H1 (cell line): ENCODE data around the gene CADM1. TPM values are rescaled to one million over a fixed set of nuclear protein-coding genes. Genes with fewer than 3 reads are reported as not detected.

Experiments used
- CTCF ChIA-PET: fragments of 300-600 bp; sonication (Branson Sonifier 250); formaldehyde crosslinking; loops from one replicate; lab custom pipeline; 2021; ENCODE audit not compliant: partially characterized antibody; lab: Charles Lee
- POLR2A ChIA-PET: fragments of 300-600 bp; sonication (Branson Sonifier 250); formaldehyde crosslinking; loops from one replicate; lab custom pipeline; 2021; ENCODE audit warnings: inconsistent platforms; ENCODE audit not compliant: partially characterized antibody; lab: Charles Lee
- DNase-seq, 2 experiments: peaks; one replicate each; pipeline versions ENCODE4 v3.0.0 to v3.0.0-alpha.2; 2010 to 2022; ENCODE audit warnings: low spot score in 2 of 2, low read depth in 1 of 2, mixed read lengths in 1 of 2
- FAIRE-seq: peaks from 2 replicates; lab custom pipeline; 2011; peaks lifted over from hg19 to GRCh38; lab: Jason Lieb, UNC
- H2AFZ ChIP-seq: 2 replicates; pipeline ENCODE4 v1.8.1; 2012; ENCODE audit warnings: low read length, inconsistent platforms
- H2AK5ac ChIP-seq: 2 replicates; pipeline ENCODE4 v1.6.1; 2013; ENCODE audit warnings: low read depth, low read length
- H2BK120ac ChIP-seq: replicated peaks from 2 replicates; pipeline ENCODE3; 2013; ENCODE audit warnings: low read depth, low read length, inconsistent platforms
- H2BK12ac ChIP-seq: 2 replicates; pipeline ENCODE4 v1.6.1; 2013; ENCODE audit warnings: low read depth, low read length
- H2BK15ac ChIP-seq: 2 replicates; pipeline ENCODE4 v1.6.1; 2013; ENCODE audit warnings: low read length
- H2BK20ac ChIP-seq: 2 replicates; pipeline ENCODE4 v1.6.1; 2013; ENCODE audit warnings: low read length
- H2BK5ac ChIP-seq: 2 replicates; pipeline ENCODE4 v1.6.1; 2013; ENCODE audit warnings: low read depth, low read length
- H3K14ac ChIP-seq: 2 replicates; pipeline ENCODE4 v1.6.1; 2013; ENCODE audit warnings: inconsistent platforms; ENCODE audit not compliant: insufficient read length
- H3K18ac ChIP-seq: 2 replicates; pipeline ENCODE4 v1.6.1; 2013; ENCODE audit warnings: low read length; ENCODE audit errors: extremely low read depth
- H3K23ac ChIP-seq: 2 replicates; pipeline ENCODE4 v1.6.1; 2013; ENCODE audit warnings: inconsistent platforms; ENCODE audit not compliant: insufficient read length
- H3K23me2 ChIP-seq: 2 replicates; pipeline ENCODE4 v1.6.1; 2013; ENCODE audit warnings: low read depth, low read length
- H3K27ac ChIP-seq: 2 replicates; pipeline ENCODE4 v1.6.1; 2011; ENCODE audit warnings: low read depth, low read length, inconsistent platforms
- H3K27me3 ChIP-seq, 4 experiments: replicated peaks in 1 of 4; 1 replicate in 1 of 4; 2 replicates in 3 of 4; pipeline versions ENCODE4 v1.6.1 to v1.8.1; 2011 to 2013; ENCODE audit warnings: low read length in 3 of 4, mild to moderate bottlenecking in 3 of 4, inconsistent platforms in 2 of 4, mixed read lengths in 2 of 4, moderate library complexity in 1 of 4; ENCODE audit not compliant: control insufficient read depth in 3 of 4, insufficient read depth in 3 of 4; ENCODE audit errors: extremely low read depth in 1 of 4
- H3K36me3 ChIP-seq, 4 experiments: 2 replicates each; pipeline versions ENCODE4 v1.6.1 to v1.8.1; 2011 to 2013; ENCODE audit warnings: mild to moderate bottlenecking in 4 of 4, low read length in 3 of 4, moderate library complexity in 2 of 4, control low read depth in 1 of 4, inconsistent platforms in 1 of 4; ENCODE audit not compliant: insufficient read depth in 4 of 4, control insufficient read depth in 2 of 4
- H3K4ac ChIP-seq: replicated peaks from 2 replicates; pipeline ENCODE3; 2013; ENCODE audit warnings: low read length, low read depth, mixed read lengths, inconsistent platforms; ENCODE audit not compliant: insufficient read length
- H3K4me1 ChIP-seq, 4 experiments: replicated peaks in 1 of 4; 1 replicate in 1 of 4; 2 replicates in 3 of 4; pipeline versions ENCODE4 v1.6.1 to v1.8.1; 2011 to 2013; ENCODE audit warnings: low read length in 3 of 4, inconsistent platforms in 2 of 4, mixed read lengths in 1 of 4; ENCODE audit not compliant: insufficient read depth in 4 of 4, control insufficient read depth in 3 of 4
- H3K4me2 ChIP-seq, 2 experiments: 2 replicates each; pipeline versions ENCODE4 v1.6.1 to v1.8.1; 2011 to 2013; ENCODE audit warnings: low read depth in 2 of 2, low read length in 2 of 2, control low read depth in 1 of 2, inconsistent platforms in 1 of 2, mild to moderate bottlenecking in 1 of 2; ENCODE audit not compliant: insufficient read depth in 1 of 2
- H3K4me3 ChIP-seq, 4 experiments: fragments of 200-600, 300-600 bp in 1 of 4; sonication (generic), shearing (Covaris generic), sonication (Bioruptor Twin) in 1 of 4; 2 replicates each; pipeline versions ENCODE4 v1.5.1 to v1.8.1; 2011 to 2016; ENCODE audit warnings: low read length in 4 of 4, low read depth in 3 of 4, control low read depth in 2 of 4, inconsistent platforms in 2 of 4, mild to moderate bottlenecking in 2 of 4, mixed read lengths in 1 of 4, moderate library complexity in 1 of 4; ENCODE audit not compliant: insufficient read depth in 2 of 4; ENCODE audit errors: extremely low read depth in 1 of 4
- H3K56ac ChIP-seq: replicated peaks from 2 replicates; pipeline ENCODE3; 2013; ENCODE audit warnings: low read depth, mild to moderate bottlenecking, mixed read lengths, low read length, inconsistent platforms; ENCODE audit not compliant: insufficient read length
- H3K79me1 ChIP-seq: 2 replicates; pipeline ENCODE4 v1.6.1; 2013; ENCODE audit warnings: low read depth, low read length, control low read depth
- H3K79me2 ChIP-seq, 2 experiments: 2 replicates each; pipeline versions ENCODE4 v1.6.1 to v1.8.1; 2012 to 2013; ENCODE audit warnings: low read length in 2 of 2, mild to moderate bottlenecking in 2 of 2, inconsistent platforms in 1 of 2; ENCODE audit not compliant: insufficient read depth in 2 of 2, control insufficient read depth in 1 of 2
- H3K9ac ChIP-seq, 4 experiments: replicated peaks in 1 of 4; 1 replicate in 1 of 4; 2 replicates in 3 of 4; pipeline versions ENCODE4 v1.6.1 to v1.8.1; 2011 to 2013; ENCODE audit warnings: low read depth in 3 of 4, low read length in 3 of 4, control low read depth in 2 of 4, mild to moderate bottlenecking in 2 of 4, moderate library complexity in 2 of 4, inconsistent platforms in 1 of 4; ENCODE audit errors: extremely low read depth in 1 of 4
- H3K9me3 ChIP-seq, 2 experiments: 2 replicates each; pipeline versions ENCODE4 v1.6.1 to v1.8.1; 2012 to 2013; ENCODE audit warnings: mild to moderate bottlenecking in 2 of 2, moderate library complexity in 2 of 2, control low read depth in 1 of 2, inconsistent platforms in 1 of 2, low read depth in 1 of 2, low read length in 1 of 2, mixed read lengths in 1 of 2; ENCODE audit not compliant: insufficient read depth in 2 of 2
- H4K20me1 ChIP-seq, 2 experiments: replicated peaks in 1 of 2; 2 replicates each; pipeline versions ENCODE3 to v1.8.1; 2011 to 2013; ENCODE audit warnings: inconsistent platforms in 2 of 2, low read length in 2 of 2, mild to moderate bottlenecking in 1 of 2; ENCODE audit not compliant: insufficient read depth in 2 of 2, control insufficient read depth in 1 of 2
- H4K5ac ChIP-seq: 2 replicates; pipeline ENCODE4 v1.6.1; 2013; ENCODE audit warnings: low read length, low read depth, mixed read lengths, inconsistent platforms; ENCODE audit not compliant: insufficient read length
- H4K8ac ChIP-seq: 2 replicates; pipeline ENCODE4 v1.8.0; 2013; ENCODE audit warnings: mild to moderate bottlenecking, moderate library complexity, low read length, inconsistent platforms; ENCODE audit not compliant: insufficient read depth; ENCODE audit errors: extremely low read depth
- H4K91ac ChIP-seq: replicated peaks from 2 replicates; pipeline ENCODE3; 2013; ENCODE audit warnings: low read length, mixed read lengths, inconsistent platforms; ENCODE audit not compliant: insufficient read length
- CTBP2 ChIP-seq: IDR thresholded peaks from 2 replicates; pipeline ENCODE4 v1.7.0; 2011; ENCODE audit warnings: borderline replicate concordance, mild to moderate bottlenecking, moderate library complexity, mixed read lengths, low read length; ENCODE audit not compliant: insufficient read depth, insufficient read length
- EZH2 ChIP-seq: fragments of 200-600 bp; sonication (generic); IDR thresholded peaks from 2 replicates; pipeline ENCODE4 v1.7.1; 2012; ENCODE audit warnings: low read depth, mild to moderate bottlenecking, moderate library complexity, low read length, inconsistent platforms; ENCODE audit not compliant: severe bottlenecking
- WGBS, 2 experiments: shearing (Covaris generic) in 1 of 2; methylation state at CpG; one replicate each; pipeline versions ENCODE4 v1.1.6 to v1.1.7; 2013 to 2015; ENCODE audit warnings: low lambda C conversion rate in 2 of 2, mixed read lengths in 2 of 2, inconsistent platforms in 1 of 2, low coverage in 1 of 2, missing lambda C conversion rate in 1 of 2; ENCODE audit not compliant: insufficient replicate concordance in 2 of 2, insufficient coverage in 1 of 2, insufficient read length in 1 of 2; ENCODE audit errors: extremely low coverage in 1 of 2, missing lambda C conversion rate in 1 of 2; 5-methylcytosine and 5-hydroxymethylcytosine counted together
- polyA plus RNA-seq, 7 experiments: library from polyadenylated mRNA; depleted of rRNA in 3 of 7; stranded (reverse) in 5 of 7; unstranded in 2 of 7; fragments of >200 nt in 5 of 7; fragments of 200-250 nt in 2 of 7; gene quantifications; 1 replicate in 5 of 7; 2 replicates in 1 of 7; 4 replicates in 1 of 7; pipeline versions ENCODE4 v1.2.1 to v1.2.3, GENCODE V29; 2011 to 2013; ENCODE audit warnings: missing spikeins in 2 of 7, mixed read lengths in 2 of 7
- total RNA-seq: library from RNA; stranded (reverse); fragmentation: NEBNext Ultra II Directional; extraction: Animal tissue kit (Norgen Biotek cat#: 25700); gene quantifications from 2 replicates; pipeline ENCODE4 v1.2.1, GENCODE V29; 2021
- TF ChIP-seq, protein P1 (sequence below): IDR thresholded peaks from 2 replicates; pipeline ENCODE4 v1.6.1; 2011; ENCODE audit warnings: low read length, improper control_type of control experiment
- TF ChIP-seq, protein P2 (sequence below): IDR thresholded peaks from 2 replicates; pipeline ENCODE4 v1.6.1; 2012; ENCODE audit warnings: inconsistent platforms
- TF ChIP-seq, protein P3 (sequence below): IDR thresholded peaks from 2 replicates; pipeline ENCODE4 v1.6.1; 2011; ENCODE audit warnings: low read depth, mild to moderate bottlenecking, low read length; ENCODE audit not compliant: insufficient read depth
- TF ChIP-seq, protein P4 (sequence below): IDR thresholded peaks from 2 replicates; pipeline ENCODE4 v1.6.1; 2012; ENCODE audit warnings: low read length, inconsistent platforms

Gene CADM1
- total and polyA plus RNA-seq, 2 of the 8 experiments (the other 6 are each of a cell fraction or from before 2014, with no cell fraction given) = 8.3 to 25.3 TPM

DNA sequence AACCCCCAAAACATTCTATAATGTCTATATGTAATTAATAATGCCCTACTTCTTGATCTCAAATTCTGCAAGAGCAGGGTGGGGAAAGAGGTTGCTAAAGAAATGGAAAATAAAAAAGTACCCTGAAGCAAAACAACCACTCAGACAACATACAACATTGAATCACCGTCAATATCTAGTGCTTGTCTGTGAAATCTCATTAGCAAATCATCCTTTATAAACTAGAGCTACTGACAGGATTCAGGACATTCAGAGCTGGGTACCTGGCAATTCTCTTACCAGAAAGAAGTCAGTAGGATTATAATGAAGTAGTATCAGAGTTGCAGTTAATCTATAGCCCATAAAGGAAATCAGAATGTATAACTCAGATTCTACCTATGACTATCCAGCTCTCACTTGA lies 143.2 kb downstream of the CADM1 start:
- no peaks in the 10 kb centered on the region for H3K9me3 ChIP-seq
- no peak for FAIRE-seq

More for the DNA sequence above, 143.2 kb downstream of the CADM1 start:
- Histone ChIP-seq H3K27ac (no peak overlapping the region), H3K9ac (no peak overlapping the region), H3K4me2 (no peak overlapping the region), H3K18ac (no peak overlapping the region), H2BK12ac (no peak overlapping the region), H2AK5ac (no peak overlapping the region), H3K79me1 (no peaks in the 10 kb centered on the region), H3K4me3 (no peak overlapping the region), H3K56ac (no peak overlapping the region), H2BK15ac (no peak overlapping the region), H2BK120ac (no peak overlapping the region), H3K23me2 (no peaks in the 10 kb centered on the region), H4K8ac (no peak overlapping the region), H2BK20ac (no peak overlapping the region), H3K27me3 (no peaks in the 10 kb centered on the region; a peak in 1 of 7 replicates), H4K20me1 (no peaks in the 10 kb centered on the region), H4K91ac (no peak overlapping the region), H2BK5ac (no peak overlapping the region), H3K36me3 (no peaks in the 10 kb centered on the region), H3K79me2 (no peaks in the 10 kb centered on the region), H3K4ac (no peak overlapping the region), H3K4me1 (no peaks in the 10 kb centered on the region), H3K23ac (no peak overlapping the region), H2AFZ (no peak overlapping the region), H4K5ac (no peak overlapping the region), H3K14ac (no peak overlapping the region)
- POLR2A ChIA-PET = no interaction called here
- CTCF ChIA-PET = no interaction called here
- 94% methylated on average over 1 of the region's 1 CpG; no CpG with 5 or more reads in 1 of the 2 experiments for WGBS, 2 experiments
- TF ChIP-seq, protein P1, sequence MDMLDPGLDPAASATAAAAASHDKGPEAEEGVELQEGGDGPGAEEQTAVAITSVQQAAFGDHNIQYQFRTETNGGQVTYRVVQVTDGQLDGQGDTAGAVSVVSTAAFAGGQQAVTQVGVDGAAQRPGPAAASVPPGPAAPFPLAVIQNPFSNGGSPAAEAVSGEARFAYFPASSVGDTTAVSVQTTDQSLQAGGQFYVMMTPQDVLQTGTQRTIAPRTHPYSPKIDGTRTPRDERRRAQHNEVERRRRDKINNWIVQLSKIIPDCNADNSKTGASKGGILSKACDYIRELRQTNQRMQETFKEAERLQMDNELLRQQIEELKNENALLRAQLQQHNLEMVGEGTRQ = no peak
- TF ChIP-seq CTBP2 (no peak), EZH2 (no peak)
- TF ChIP-seq, protein P2, sequence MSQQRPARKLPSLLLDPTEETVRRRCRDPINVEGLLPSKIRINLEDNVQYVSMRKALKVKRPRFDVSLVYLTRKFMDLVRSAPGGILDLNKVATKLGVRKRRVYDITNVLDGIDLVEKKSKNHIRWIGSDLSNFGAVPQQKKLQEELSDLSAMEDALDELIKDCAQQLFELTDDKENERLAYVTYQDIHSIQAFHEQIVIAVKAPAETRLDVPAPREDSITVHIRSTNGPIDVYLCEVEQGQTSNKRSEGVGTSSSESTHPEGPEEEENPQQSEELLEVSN = no peak
- TF ChIP-seq, protein P3, sequence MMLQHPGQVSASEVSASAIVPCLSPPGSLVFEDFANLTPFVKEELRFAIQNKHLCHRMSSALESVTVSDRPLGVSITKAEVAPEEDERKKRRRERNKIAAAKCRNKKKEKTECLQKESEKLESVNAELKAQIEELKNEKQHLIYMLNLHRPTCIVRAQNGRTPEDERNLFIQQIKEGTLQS = no peak
- TF ChIP-seq, protein P4, sequence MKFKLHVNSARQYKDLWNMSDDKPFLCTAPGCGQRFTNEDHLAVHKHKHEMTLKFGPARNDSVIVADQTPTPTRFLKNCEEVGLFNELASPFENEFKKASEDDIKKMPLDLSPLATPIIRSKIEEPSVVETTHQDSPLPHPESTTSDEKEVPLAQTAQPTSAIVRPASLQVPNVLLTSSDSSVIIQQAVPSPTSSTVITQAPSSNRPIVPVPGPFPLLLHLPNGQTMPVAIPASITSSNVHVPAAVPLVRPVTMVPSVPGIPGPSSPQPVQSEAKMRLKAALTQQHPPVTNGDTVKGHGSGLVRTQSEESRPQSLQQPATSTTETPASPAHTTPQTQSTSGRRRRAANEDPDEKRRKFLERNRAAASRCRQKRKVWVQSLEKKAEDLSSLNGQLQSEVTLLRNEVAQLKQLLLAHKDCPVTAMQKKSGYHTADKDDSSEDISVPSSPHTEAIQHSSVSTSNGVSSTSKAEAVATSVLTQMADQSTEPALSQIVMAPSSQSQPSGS = no peak
- no peak for DNase-seq
